ENCODE data around the gene MAP1B.

MAP1B gene

GRCh38 chr5:72233835-72234234, 126.6 kb downstream of the MAP1B start:
- TF ChIP-seq CTCF (IDR thresholded peaks at IDR 0.05; ENCODE audit: low read length, missing control alignments), result no peak

GRCh38 chr5:72234265-72234700, 127.0 kb downstream of the MAP1B start:
- peak; percentile 63 for DNase-seq (ENCODE audit: low read depth)
- no peak overlapping the region for H3K4me3 ChIP-seq (replicated peaks; ENCODE audit: low read depth, low read length)
- TF ChIP-seq CTCF (IDR thresholded peaks at IDR 0.05; ENCODE audit: low read length, missing control alignments), result no peak

More at GRCh38 chr5:72233835-72234234, 126.6 kb downstream of the MAP1B start:
- no peak for DNase-seq (ENCODE audit: low read depth)
- H3K4me3 ChIP-seq (replicated peaks; ENCODE audit: low read depth, low read length), result no peak overlapping the region

- H3K4me3 ChIP-seq (replicated peaks; ENCODE audit: low read depth, low read length), result no peak overlapping the region
- TF ChIP-seq CTCF (IDR thresholded peaks at IDR 0.05; ENCODE audit: low read length, missing control alignments), result no peak
- no peak for DNase-seq (ENCODE audit: low read depth)
Measured at GRCh38 chr5:72234868-72235267, 127.6 kb downstream of the MAP1B start.

DNA sequence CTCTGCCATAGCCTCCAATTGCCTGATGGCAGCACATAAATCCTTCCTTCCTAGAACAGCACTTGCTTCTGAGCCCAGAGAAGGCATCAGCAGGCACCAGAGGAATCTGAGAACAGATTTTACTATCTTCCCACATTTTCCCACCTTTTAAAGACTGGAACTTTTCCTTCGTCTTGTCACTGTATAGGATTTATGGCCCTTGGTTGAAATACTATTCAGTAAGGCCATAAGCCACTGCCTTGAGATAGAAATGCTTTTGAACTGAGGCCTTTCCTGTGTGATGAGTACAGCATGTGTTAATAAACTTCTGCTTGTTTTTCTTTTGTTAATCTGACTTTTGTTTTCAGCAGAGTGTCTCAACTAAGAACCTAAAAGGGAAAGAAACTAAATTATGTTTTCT, 128.4 kb downstream of the MAP1B start:
- H3K4me3 ChIP-seq (replicated peaks; ENCODE audit: low read depth, low read length), result no peak overlapping the region

GRCh38 chr5:72237415-72237814, 130.1 kb downstream of the MAP1B start:
- TF ChIP-seq CTCF (IDR thresholded peaks at IDR 0.05; ENCODE audit: low read length, missing control alignments), result no peak
- DNase-seq (ENCODE audit: low read depth), result no peak
- no peak overlapping the region for H3K4me3 ChIP-seq (replicated peaks; ENCODE audit: low read depth, low read length)

More for the DNA sequence above, 128.4 kb downstream of the MAP1B start:
- DNase-seq (ENCODE audit: low read depth), result no peak
- TF ChIP-seq CTCF (IDR thresholded peaks at IDR 0.05; ENCODE audit: low read length, missing control alignments), result no peak

DNA sequence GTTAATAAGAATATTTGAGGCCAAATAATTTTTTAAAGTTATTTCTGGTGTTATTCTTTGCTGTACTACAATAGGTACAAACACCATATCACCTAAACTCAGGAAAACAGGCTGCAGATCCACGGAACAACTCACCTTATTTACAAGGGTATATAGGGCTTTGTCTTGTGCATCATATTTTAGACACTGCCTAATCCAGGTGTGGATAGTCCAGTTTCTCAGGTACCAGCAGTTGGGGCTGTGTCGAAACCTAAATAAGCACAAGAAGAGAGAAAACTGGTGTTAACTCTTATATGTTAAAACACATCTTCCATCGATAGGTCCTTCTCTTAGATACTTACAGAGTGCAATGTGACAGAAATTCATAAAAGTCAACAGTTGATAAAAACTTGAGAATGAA, 130.6 kb downstream of the MAP1B start:
- TF ChIP-seq CTCF (IDR thresholded peaks at IDR 0.05; ENCODE audit: low read length, missing control alignments), result no peak
- H3K4me3 ChIP-seq (replicated peaks; ENCODE audit: low read depth, low read length), result no peak overlapping the region
- no peak for DNase-seq (ENCODE audit: low read depth)

GRCh38 chr5:72238712-72239445, 131.6 kb downstream of the MAP1B start:
- H3K4me3 ChIP-seq (replicated peaks; ENCODE audit: low read depth, low read length), result no peak overlapping the region
- no peak for TF ChIP-seq CTCF (IDR thresholded peaks at IDR 0.05; ENCODE audit: low read length, missing control alignments)
- DNase-seq (ENCODE audit: low read depth), result no peak
